GM19025 (cell line): Measurements from ENCODE around the gene SOBP.

Source experiments
- ATAC-seq: cut with Tn5 transposase; IDR thresholded peaks from one replicate; pipeline ENCODE4 v1.9.1; 2021; ENCODE audit warnings: mild to moderate bottlenecking, low read depth, moderate library complexity; ENCODE audit not compliant: unreplicated experiment

The SOBP gene

GRCh38 chr6:107634324-107635056, 144.6 kb downstream of the SOBP start:
- no peak for ATAC-seq

- ATAC-seq: no peak
Measured at GRCh38 chr6:107635057-107635515, 145.2 kb downstream of the SOBP start.

- ATAC-seq: no peak
Measured at GRCh38 chr6:107636486-107636885, 146.6 kb downstream of the SOBP start.

GRCh38 chr6:107637316-107638315, 147.7 kb downstream of the SOBP start:
- ATAC-seq: no peak

- no peak for ATAC-seq
Measured at GRCh38 chr6:107638493-107638892, 148.6 kb downstream of the SOBP start.

GRCh38 chr6:107639511-107639910, 149.6 kb downstream of the SOBP start:
- ATAC-seq: no peak

GRCh38 chr6:107641071-107641470, 151.2 kb downstream of the SOBP start:
- ATAC-seq: no peak

- no peak for ATAC-seq
Measured at GRCh38 chr6:107641500-107641941, 151.6 kb downstream of the SOBP start.

GRCh38 chr6:107642095-107642860, 152.4 kb downstream of the SOBP start:
- no peak for ATAC-seq

GRCh38 chr6:107642861-107643328, 153.0 kb downstream of the SOBP start:
- no peak for ATAC-seq

GRCh38 chr6:107644513-107644912, 154.6 kb downstream of the SOBP start:
- no peak for ATAC-seq

GRCh38 chr6:107645740-107646139, 155.8 kb downstream of the SOBP start:
- no peak for ATAC-seq

GRCh38 chr6:107646176-107646575, 156.3 kb downstream of the SOBP start:
- no peak for ATAC-seq

- no peak for ATAC-seq
Measured at GRCh38 chr6:107646776-107647438, 157.0 kb downstream of the SOBP start.

- no peak for ATAC-seq
Measured at GRCh38 chr6:107647439-107647948, 157.6 kb downstream of the SOBP start.

- ATAC-seq: no peak
Measured at GRCh38 chr6:107648983-107649382, 159.1 kb downstream of the SOBP start.

GRCh38 chr6:107652526-107653182, 162.7 kb downstream of the SOBP start:
- no peak for ATAC-seq

GRCh38 chr6:107653183-107653580, 163.3 kb downstream of the SOBP start:
- no peak for ATAC-seq

GRCh38 chr6:107653861-107654394, 164.0 kb downstream of the SOBP start:
- ATAC-seq: no peak
